ENCODE data around the gene HIF1AN. TPM values are rescaled to one million over a fixed set of nuclear protein-coding genes. Genes with fewer than 3 reads are reported as not detected.
"Not testable (repeated sequence)": the region's sequence is repeated elsewhere in the genome, so short reads cannot be mapped to it uniquely, and the experiment has no call there.

HIF1AN gene
- polyA plus RNA-seq, 2 donors, result 7.0 to 7.6 TPM

- Histone ChIP-seq H3K27me3 (ENCODE audit: control insufficient read depth in 1 of 2, insufficient read depth in 2 of 2, low read length in 2 of 2) (peaks cover 0 to 8% of the 10 kb centered on the region in 2 donors), H3K4me3 (ENCODE audit: low read depth in 1 of 2, low read length in 2 of 2) (no peak overlapping the region), H3K27ac (ENCODE audit: low read depth in 2 of 2, low read length in 1 of 2) (no peak overlapping the region), H3K4me1 (ENCODE audit: control insufficient read depth in 2 of 2, insufficient read depth in 2 of 2, low read length in 1 of 2) (no peaks in the 10 kb centered on the region), H3K9me3 (ENCODE audit: control insufficient read depth in 2 of 2, insufficient read depth in 1 of 2, low read depth in 1 of 2, low read length in 1 of 2) (no peaks in the 10 kb centered on the region), H3K36me3 (ENCODE audit: control insufficient read depth in 2 of 2, insufficient read depth in 2 of 2, low read length in 1 of 2) (no peaks in the 10 kb centered on the region)
- WGBS, 2 donors, result 61% methylated on average over 8 of the region's 8 CpGs
These were observed 34.8 kb downstream of the HIF1AN start for GRCh38 chr10:100570506-100570905.

- 86% methylated on average over 24 of the region's 24 CpGs for WGBS, 2 donors
- no peak overlapping the region for H3K4me3 ChIP-seq (ENCODE audit: low read depth in 1 of 2, low read length in 2 of 2)
- peaks cover 0 to 5% of the 10 kb centered on the region in 2 donors for H3K27me3 ChIP-seq (ENCODE audit: control insufficient read depth in 1 of 2, insufficient read depth in 2 of 2, low read length in 2 of 2)
- no peaks in the 10 kb centered on the region for H3K4me1 ChIP-seq (ENCODE audit: control insufficient read depth in 2 of 2, insufficient read depth in 2 of 2, low read length in 1 of 2)
- H3K27ac ChIP-seq (ENCODE audit: low read depth in 2 of 2, low read length in 1 of 2), result no peak overlapping the region
- H3K36me3 ChIP-seq (ENCODE audit: control insufficient read depth in 2 of 2, insufficient read depth in 2 of 2, low read length in 1 of 2), result no peaks in the 10 kb centered on the region
- H3K9me3 ChIP-seq (ENCODE audit: control insufficient read depth in 2 of 2, insufficient read depth in 1 of 2, low read depth in 1 of 2, low read length in 1 of 2), result no peaks in the 10 kb centered on the region
These were observed 35.5 kb downstream of the HIF1AN start for GRCh38 chr10:100571084-100571856.

GRCh38 chr10:100575146-100575545 is 39.4 kb downstream of the HIF1AN start:
- H3K4me3 ChIP-seq (ENCODE audit: low read depth in 1 of 2, low read length in 2 of 2); H3K36me3 ChIP-seq (ENCODE audit: control insufficient read depth in 2 of 2, insufficient read depth in 2 of 2, low read length in 1 of 2); H3K27me3 ChIP-seq (ENCODE audit: control insufficient read depth in 1 of 2, insufficient read depth in 2 of 2, low read length in 2 of 2); H3K9me3 ChIP-seq (ENCODE audit: control insufficient read depth in 2 of 2, insufficient read depth in 1 of 2, low read depth in 1 of 2, low read length in 1 of 2); H3K27ac ChIP-seq (ENCODE audit: low read depth in 2 of 2, low read length in 1 of 2); H3K4me1 ChIP-seq (ENCODE audit: control insufficient read depth in 2 of 2, insufficient read depth in 2 of 2, low read length in 1 of 2): not testable (repeated sequence)
- WGBS, 2 donors, result 76 to 77% methylated on average over 7 of the region's 7 CpGs

- no peaks in the 10 kb centered on the region for H3K4me1 ChIP-seq (ENCODE audit: control insufficient read depth in 2 of 2, insufficient read depth in 2 of 2, low read length in 1 of 2)
- WGBS, 2 donors, result 81 to 83% methylated on average over 8 of the region's 8 CpGs
- no peaks in the 10 kb centered on the region for H3K9me3 ChIP-seq (ENCODE audit: control insufficient read depth in 2 of 2, insufficient read depth in 1 of 2, low read depth in 1 of 2, low read length in 1 of 2)
- no peaks in the 10 kb centered on the region for H3K27me3 ChIP-seq (ENCODE audit: control insufficient read depth in 1 of 2, insufficient read depth in 2 of 2, low read length in 2 of 2)
- no peak overlapping the region for H3K27ac ChIP-seq (ENCODE audit: low read depth in 2 of 2, low read length in 1 of 2)
- no peak overlapping the region for H3K4me3 ChIP-seq (ENCODE audit: low read depth in 1 of 2, low read length in 2 of 2)
- H3K36me3 ChIP-seq (ENCODE audit: control insufficient read depth in 2 of 2, insufficient read depth in 2 of 2, low read length in 1 of 2), result no peaks in the 10 kb centered on the region
These were observed 40.0 kb downstream of the HIF1AN start for GRCh38 chr10:100575585-100576281.

- WGBS, 2 donors, result 65 to 71% methylated on average over 5 of the region's 5 CpGs
- H3K27ac ChIP-seq (ENCODE audit: low read depth in 2 of 2, low read length in 1 of 2), result no peak overlapping the region
- H3K36me3 ChIP-seq (ENCODE audit: control insufficient read depth in 2 of 2, insufficient read depth in 2 of 2, low read length in 1 of 2), result no peaks in the 10 kb centered on the region
- H3K4me3 ChIP-seq (ENCODE audit: low read depth in 1 of 2, low read length in 2 of 2), result no peak overlapping the region
- H3K27me3 ChIP-seq (ENCODE audit: control insufficient read depth in 1 of 2, insufficient read depth in 2 of 2, low read length in 2 of 2), result no peaks in the 10 kb centered on the region
- no peaks in the 10 kb centered on the region for H3K9me3 ChIP-seq (ENCODE audit: control insufficient read depth in 2 of 2, insufficient read depth in 1 of 2, low read depth in 1 of 2, low read length in 1 of 2)
- H3K4me1 ChIP-seq (ENCODE audit: control insufficient read depth in 2 of 2, insufficient read depth in 2 of 2, low read length in 1 of 2), result no peaks in the 10 kb centered on the region
These were observed 40.5 kb downstream of the HIF1AN start for GRCh38 chr10:100576282-100576635.

- Histone ChIP-seq H3K9me3 (ENCODE audit: control insufficient read depth in 2 of 2, insufficient read depth in 1 of 2, low read depth in 1 of 2, low read length in 1 of 2) (no peaks in the 10 kb centered on the region), H3K27ac (ENCODE audit: low read depth in 2 of 2, low read length in 1 of 2) (no peak overlapping the region), H3K27me3 (ENCODE audit: control insufficient read depth in 1 of 2, insufficient read depth in 2 of 2, low read length in 2 of 2) (no peaks in the 10 kb centered on the region), H3K4me3 (ENCODE audit: low read depth in 1 of 2, low read length in 2 of 2) (no peak overlapping the region), H3K36me3 (ENCODE audit: control insufficient read depth in 2 of 2, insufficient read depth in 2 of 2, low read length in 1 of 2) (no peaks in the 10 kb centered on the region), H3K4me1 (ENCODE audit: control insufficient read depth in 2 of 2, insufficient read depth in 2 of 2, low read length in 1 of 2) (no peaks in the 10 kb centered on the region)
- 63 to 69% methylated on average over 9 of the region's 9 CpGs for WGBS, 2 donors
These were observed 43.7 kb downstream of the HIF1AN start for GRCh38 chr10:100579261-100580090.

- H3K9me3 ChIP-seq (ENCODE audit: control insufficient read depth in 2 of 2, insufficient read depth in 1 of 2, low read depth in 1 of 2, low read length in 1 of 2), result no peaks in the 10 kb centered on the region
- H3K36me3 ChIP-seq (ENCODE audit: control insufficient read depth in 2 of 2, insufficient read depth in 2 of 2, low read length in 1 of 2), result no peaks in the 10 kb centered on the region
- no peak overlapping the region for H3K27ac ChIP-seq (ENCODE audit: low read depth in 2 of 2, low read length in 1 of 2)
- peaks cover 0 to 4% of the 10 kb centered on the region in 2 donors for H3K27me3 ChIP-seq (ENCODE audit: control insufficient read depth in 1 of 2, insufficient read depth in 2 of 2, low read length in 2 of 2)
- 50 to 58% methylated on average over 1 of the region's 1 CpG for WGBS, 2 donors
- no peak overlapping the region for H3K4me3 ChIP-seq (ENCODE audit: low read depth in 1 of 2, low read length in 2 of 2)
- no peaks in the 10 kb centered on the region for H3K4me1 ChIP-seq (ENCODE audit: control insufficient read depth in 2 of 2, insufficient read depth in 2 of 2, low read length in 1 of 2)
These were observed 51.2 kb downstream of the HIF1AN start for GRCh38 chr10:100586959-100587358.

- Histone ChIP-seq H3K4me3 (ENCODE audit: low read depth in 1 of 2, low read length in 2 of 2) (no peak overlapping the region), H3K36me3 (ENCODE audit: control insufficient read depth in 2 of 2, insufficient read depth in 2 of 2, low read length in 1 of 2) (no peaks in the 10 kb centered on the region), H3K4me1 (ENCODE audit: control insufficient read depth in 2 of 2, insufficient read depth in 2 of 2, low read length in 1 of 2) (no peaks in the 10 kb centered on the region), H3K9me3 (ENCODE audit: control insufficient read depth in 2 of 2, insufficient read depth in 1 of 2, low read depth in 1 of 2, low read length in 1 of 2) (no peaks in the 10 kb centered on the region), H3K27ac (ENCODE audit: low read depth in 2 of 2, low read length in 1 of 2) (no peak overlapping the region), H3K27me3 (ENCODE audit: control insufficient read depth in 1 of 2, insufficient read depth in 2 of 2, low read length in 2 of 2) (peaks cover 0 to 6% of the 10 kb centered on the region in 2 donors)
These were observed 62.4 kb downstream of the HIF1AN start for GRCh38 chr10:100598166-100598565.

- H3K4me1 ChIP-seq (ENCODE audit: control insufficient read depth in 2 of 2, insufficient read depth in 2 of 2, low read length in 1 of 2), result no peaks in the 10 kb centered on the region
- H3K36me3 ChIP-seq (ENCODE audit: control insufficient read depth in 2 of 2, insufficient read depth in 2 of 2, low read length in 1 of 2), result no peaks in the 10 kb centered on the region
- no peak overlapping the region for H3K27ac ChIP-seq (ENCODE audit: low read depth in 2 of 2, low read length in 1 of 2)
- H3K9me3 ChIP-seq (ENCODE audit: control insufficient read depth in 2 of 2, insufficient read depth in 1 of 2, low read depth in 1 of 2, low read length in 1 of 2), result peaks cover 0 to 3% of the 10 kb centered on the region in 2 donors
- no peak overlapping the region for H3K4me3 ChIP-seq (ENCODE audit: low read depth in 1 of 2, low read length in 2 of 2)
- WGBS, 2 donors, result 84 to 87% methylated on average over 4 of the region's 4 CpGs
- peaks cover 0 to 4% of the 10 kb centered on the region in 2 donors for H3K27me3 ChIP-seq (ENCODE audit: control insufficient read depth in 1 of 2, insufficient read depth in 2 of 2, low read length in 2 of 2)
These were observed 64.5 kb downstream of the HIF1AN start for GRCh38 chr10:100600218-100600617.
